ENCODE results near the gene TUBB.
"Not testable (repeated sequence)": the region's sequence is repeated elsewhere in the genome, so short reads cannot be mapped to it uniquely, and the experiment has no call there.

TUBB gene

GRCh38 chr6:30741063-30741779, 21.1 kb downstream of the TUBB start:
- no peak for DNase-seq

- no peak for DNase-seq
Measured at GRCh38 chr6:30741789-30742315, 21.7 kb downstream of the TUBB start.

GRCh38 chr6:30742316-30743098, 22.4 kb downstream of the TUBB start, which contains the start of gene FLOT1:
Gene FLOT1 (minus strand): TSS chr6:30742687. CDS start chr6:30742189, 498 bp downstream.
- DNase-seq, result peak; percentile 98

GRCh38 chr6:30743099-30744053, 23.2 kb downstream of the TUBB start:
- no peak for DNase-seq

GRCh38 chr6:30744054-30744805, 24.1 kb downstream of the TUBB start, which contains the start of gene IER3:
Gene IER3 (minus strand): TSS chr6:30744547. CDS start chr6:30744518, 29 bp downstream.
- no peak for DNase-seq

GRCh38 chr6:30747300-30747687, 27.1 kb downstream of the TUBB start:
- no peak for DNase-seq

GRCh38 chr6:30747902-30748769, 28.0 kb downstream of the TUBB start:
- no peak for DNase-seq

- DNase-seq, result no peak
Measured at GRCh38 chr6:30748851-30749540, 28.8 kb downstream of the TUBB start.

GRCh38 chr6:30749554-30750378, 29.6 kb downstream of the TUBB start:
- no peak for DNase-seq

GRCh38 chr6:30750379-30750668, 30.2 kb downstream of the TUBB start:
- DNase-seq, result no peak

- DNase-seq, result no peak
Measured at GRCh38 chr6:30752157-30752927, 32.2 kb downstream of the TUBB start.

- no peak for DNase-seq
Measured at GRCh38 chr6:30754631-30755030, 34.5 kb downstream of the TUBB start.

GRCh38 chr6:30756405-30757003, 36.4 kb downstream of the TUBB start:
- not testable (repeated sequence) for DNase-seq

GRCh38 chr6:30757261-30757904, 37.2 kb downstream of the TUBB start:
- DNase-seq, result no peak

GRCh38 chr6:30759575-30760239, 39.6 kb downstream of the TUBB start:
- DNase-seq, result no peak

- no peak for DNase-seq
Measured at GRCh38 chr6:30760549-30760948, 40.4 kb downstream of the TUBB start.

GRCh38 chr6:30761791-30762429, 41.8 kb downstream of the TUBB start:
- DNase-seq, result no peak

Data from NK-92 treated with Interleukin-12 subunit alpha and Interleukin-12 subunit beta, amount 100 ng/mL, for 24 hours (cell line).